Middle frontal gyrus (tissue), 1 donor: ENCODE measurements around the gene TNFRSF25.
"Not testable (repeated sequence)": the region's sequence is repeated elsewhere in the genome, so short reads cannot be mapped to it uniquely, and the experiment has no call there.

Source experiments
- DNase-seq: peaks from one replicate; pipeline ENCODE4 v3.0.0-alpha.2; 2015; ENCODE audit warnings: low spot score; ENCODE audit errors: extremely low spot score

TNFRSF25 gene

GRCh38 chr1:6435547-6435946, 30.4 kb downstream of the TNFRSF25 start:
- no peak for DNase-seq

GRCh38 chr1:6435129-6435528, 30.8 kb downstream of the TNFRSF25 start:
- no peak for DNase-seq

GRCh38 chr1:6434186-6434585, 31.8 kb downstream of the TNFRSF25 start:
- DNase-seq: no peak

- not testable (repeated sequence) for DNase-seq
Measured at GRCh38 chr1:6431645-6432579, 34.1 kb downstream of the TNFRSF25 start.

GRCh38 chr1:6429660-6430411, 36.1 kb downstream of the TNFRSF25 start:
- peak; percentile 17 for DNase-seq

GRCh38 chr1:6428453-6428852, 37.5 kb downstream of the TNFRSF25 start:
- DNase-seq: not testable (repeated sequence)

- no peak for DNase-seq
Measured at GRCh38 chr1:6427441-6428390, 38.3 kb downstream of the TNFRSF25 start.

GRCh38 chr1:6426972-6427350, 39.0 kb downstream of the TNFRSF25 start:
- DNase-seq: no peak

GRCh38 chr1:6426277-6426971, 39.5 kb downstream of the TNFRSF25 start:
- DNase-seq: no peak

GRCh38 chr1:6425658-6426057, 40.3 kb downstream of the TNFRSF25 start:
- DNase-seq: no peak

GRCh38 chr1:6424619-6425593, 41.1 kb downstream of the TNFRSF25 start, which contains the start of gene ESPN:
Gene ESPN, plus strand, starts transcription at chr1:6424776. Its CDS starts 180 bp downstream, at chr1:6424956.
- no peak for DNase-seq

GRCh38 chr1:6424000-6424565, 41.9 kb downstream of the TNFRSF25 start:
- no peak for DNase-seq

GRCh38 chr1:6423321-6423999, 42.5 kb downstream of the TNFRSF25 start:
- DNase-seq: no peak

GRCh38 chr1:6421266-6421665, 44.7 kb downstream of the TNFRSF25 start:
- no peak for DNase-seq

GRCh38 chr1:6420454-6421042, 45.4 kb downstream of the TNFRSF25 start:
- no peak for DNase-seq

GRCh38 chr1:6419804-6420453, 46.0 kb downstream of the TNFRSF25 start, which contains the start of gene HES2:
Gene HES2, minus strand, starts transcription at chr1:6419919. Its CDS starts 99 bp downstream, at chr1:6419820.
- no peak for DNase-seq

GRCh38 chr1:6419397-6419803, 46.6 kb downstream of the TNFRSF25 start:
- DNase-seq: no peak
